ENCODE data around the gene CDX1.

The CDX1 gene

DNA sequence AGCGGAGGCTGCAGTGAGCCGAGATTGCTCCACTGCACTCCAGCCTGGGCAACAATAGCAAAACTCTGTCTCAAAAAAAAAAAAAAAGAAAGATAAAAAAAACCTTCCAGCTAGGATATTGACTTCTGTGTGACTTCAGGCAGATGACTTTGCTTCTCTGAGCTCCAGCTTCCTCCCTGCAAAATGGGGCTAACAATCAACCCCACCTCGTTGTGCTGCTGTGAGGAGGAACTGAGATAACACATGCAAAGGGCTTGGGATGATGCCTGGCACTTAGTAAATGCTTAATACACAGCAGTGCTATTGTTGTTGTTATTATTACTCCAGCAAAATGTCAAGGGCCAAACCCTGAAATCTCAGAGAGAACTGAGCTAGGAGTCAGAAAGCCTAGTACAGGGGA lies 3.5 kb upstream of the CDX1 start:
- Histone ChIP-seq H4K20me1 (ENCODE audit: low read depth, low read length) (no peaks in the 10 kb centered on the region), H3K36me3 (ENCODE audit: low read length) (no peaks in the 10 kb centered on the region), H3K4me2 (ENCODE audit: low read depth, low read length, poor library complexity, severe bottlenecking) (no peak overlapping the region), H3K9me3 (ENCODE audit: insufficient read depth, low read length) (no peaks in the 10 kb centered on the region), H3K9me2 (replicated peaks; ENCODE audit: insufficient read depth, low read length) (no peaks in the 10 kb centered on the region), H2AFZ (ENCODE audit: low read depth, low read length, severe bottlenecking) (no peak overlapping the region), H3K27ac (ENCODE audit: low read depth, low read length) (no peak overlapping the region), H3F3A (ENCODE audit: insufficient read depth) (no peaks in the 10 kb centered on the region), H3K27me3 (ENCODE audit: low read length) (no peaks in the 10 kb centered on the region), H3K4me3 (ENCODE audit: insufficient read depth, low read length, poor library complexity, severe bottlenecking) (no peak overlapping the region), H3K79me2 (ENCODE audit: insufficient read depth, low read length) (no peaks in the 10 kb centered on the region), H3K9ac (ENCODE audit: low read length) (no peak overlapping the region)
- TF ChIP-seq EZH2phosphoT487 (conservative IDR thresholded peaks at IDR 0.05; ENCODE audit: low read length), result no peak
- TF ChIP-seq, protein P1, sequence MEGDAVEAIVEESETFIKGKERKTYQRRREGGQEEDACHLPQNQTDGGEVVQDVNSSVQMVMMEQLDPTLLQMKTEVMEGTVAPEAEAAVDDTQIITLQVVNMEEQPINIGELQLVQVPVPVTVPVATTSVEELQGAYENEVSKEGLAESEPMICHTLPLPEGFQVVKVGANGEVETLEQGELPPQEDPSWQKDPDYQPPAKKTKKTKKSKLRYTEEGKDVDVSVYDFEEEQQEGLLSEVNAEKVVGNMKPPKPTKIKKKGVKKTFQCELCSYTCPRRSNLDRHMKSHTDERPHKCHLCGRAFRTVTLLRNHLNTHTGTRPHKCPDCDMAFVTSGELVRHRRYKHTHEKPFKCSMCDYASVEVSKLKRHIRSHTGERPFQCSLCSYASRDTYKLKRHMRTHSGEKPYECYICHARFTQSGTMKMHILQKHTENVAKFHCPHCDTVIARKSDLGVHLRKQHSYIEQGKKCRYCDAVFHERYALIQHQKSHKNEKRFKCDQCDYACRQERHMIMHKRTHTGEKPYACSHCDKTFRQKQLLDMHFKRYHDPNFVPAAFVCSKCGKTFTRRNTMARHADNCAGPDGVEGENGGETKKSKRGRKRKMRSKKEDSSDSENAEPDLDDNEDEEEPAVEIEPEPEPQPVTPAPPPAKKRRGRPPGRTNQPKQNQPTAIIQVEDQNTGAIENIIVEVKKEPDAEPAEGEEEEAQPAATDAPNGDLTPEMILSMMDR (IDR thresholded peaks at IDR 0.05; ENCODE audit: insufficient read depth, low read length, poor library complexity, severe bottlenecking), result no peak

- no peaks in the 10 kb centered on the region for H3K9me3 ChIP-seq (ENCODE audit: insufficient read depth, low read length)
- no peak overlapping the region for H3K9ac ChIP-seq (ENCODE audit: low read length)
- no peaks in the 10 kb centered on the region for H3K9me2 ChIP-seq (replicated peaks; ENCODE audit: insufficient read depth, low read length)
- no peak for TF ChIP-seq EZH2phosphoT487 (conservative IDR thresholded peaks at IDR 0.05; ENCODE audit: low read length)
- TF ChIP-seq, protein P1 (IDR thresholded peaks at IDR 0.05; ENCODE audit: insufficient read depth, low read length, poor library complexity, severe bottlenecking), result no peak
- H4K20me1 ChIP-seq (ENCODE audit: low read depth, low read length), result no peaks in the 10 kb centered on the region
- no peaks in the 10 kb centered on the region for H3F3A ChIP-seq (ENCODE audit: insufficient read depth)
- H2AFZ ChIP-seq (ENCODE audit: low read depth, low read length, severe bottlenecking), result no peak overlapping the region
- no peaks in the 10 kb centered on the region for H3K36me3 ChIP-seq (ENCODE audit: low read length)
- no peaks in the 10 kb centered on the region for H3K79me2 ChIP-seq (ENCODE audit: insufficient read depth, low read length)
- H3K4me3 ChIP-seq (ENCODE audit: insufficient read depth, low read length, poor library complexity, severe bottlenecking), result no peak overlapping the region
- H3K4me2 ChIP-seq (ENCODE audit: low read depth, low read length, poor library complexity, severe bottlenecking), result no peak overlapping the region
- no peaks in the 10 kb centered on the region for H3K27me3 ChIP-seq (ENCODE audit: low read length)
- no peak overlapping the region for H3K27ac ChIP-seq (ENCODE audit: low read depth, low read length)
Observed at GRCh38 chr5:150163547-150164059, 3.0 kb upstream of the CDX1 start.

DNA sequence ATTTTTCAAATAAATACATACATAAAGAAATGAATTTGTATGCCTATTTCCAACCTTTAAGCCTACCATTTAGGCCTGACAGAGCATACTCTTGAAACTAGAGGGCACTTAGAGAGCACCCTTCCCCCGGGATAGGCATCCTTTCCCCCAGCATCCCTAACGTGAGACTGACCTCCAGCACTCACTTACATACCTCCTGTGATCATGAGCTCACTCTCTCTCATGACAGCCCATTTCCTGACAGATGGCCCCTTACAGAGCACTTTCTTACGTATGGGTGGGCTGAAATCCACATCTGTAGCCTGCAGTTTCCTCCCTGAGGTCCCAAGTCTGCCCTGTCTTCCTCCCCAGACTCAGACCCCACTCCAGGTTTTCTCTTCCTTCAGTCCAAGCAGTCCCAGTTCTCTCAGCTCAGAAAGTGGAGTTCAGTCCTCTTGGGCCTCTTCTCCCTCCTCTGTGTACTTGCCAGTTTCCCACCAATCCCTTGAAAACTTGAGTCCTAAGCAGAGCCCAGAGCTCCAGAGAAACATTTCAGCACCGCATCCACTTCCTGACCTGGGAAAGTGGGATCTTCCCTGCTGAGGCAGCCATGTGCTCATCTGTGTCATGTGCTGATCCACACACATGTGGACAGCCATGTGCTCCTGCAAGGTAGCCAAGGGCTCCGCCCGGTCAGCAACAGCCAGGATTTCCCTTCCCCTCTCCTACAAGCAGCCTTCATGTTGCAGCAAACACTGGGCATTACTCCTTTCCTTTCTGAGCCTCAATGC lies 2.2 kb upstream of the CDX1 start:
- Histone ChIP-seq H3K9me2 (replicated peaks; ENCODE audit: insufficient read depth, low read length) (no peaks in the 10 kb centered on the region), H3K4me3 (ENCODE audit: insufficient read depth, low read length, poor library complexity, severe bottlenecking) (no peak overlapping the region), H4K20me1 (ENCODE audit: low read depth, low read length) (no peaks in the 10 kb centered on the region), H3K36me3 (ENCODE audit: low read length) (no peaks in the 10 kb centered on the region), H3K9ac (ENCODE audit: low read length) (no peak overlapping the region), H3K27ac (ENCODE audit: low read depth, low read length) (no peak overlapping the region), H2AFZ (ENCODE audit: low read depth, low read length, severe bottlenecking) (no peak overlapping the region), H3K9me3 (ENCODE audit: insufficient read depth, low read length) (no peaks in the 10 kb centered on the region), H3F3A (ENCODE audit: insufficient read depth) (no peaks in the 10 kb centered on the region), H3K27me3 (ENCODE audit: low read length) (no peaks in the 10 kb centered on the region), H3K79me2 (ENCODE audit: insufficient read depth, low read length) (no peaks in the 10 kb centered on the region), H3K4me2 (ENCODE audit: low read depth, low read length, poor library complexity, severe bottlenecking) (no peak overlapping the region)
- TF ChIP-seq, protein P1 (IDR thresholded peaks at IDR 0.05; ENCODE audit: insufficient read depth, low read length, poor library complexity, severe bottlenecking), result no peak
- TF ChIP-seq EZH2phosphoT487 (conservative IDR thresholded peaks at IDR 0.05; ENCODE audit: low read length), result no peak

Data from SU-DHL-6 (cell line).